Naive thymus-derived CD8-positive, alpha-beta T cell (primary cell): ENCODE data around the gene SUGCT. TPM values are rescaled to one million over a fixed set of nuclear protein-coding genes. Genes with fewer than 3 reads are reported as not detected.
A peak's percentile ranks its signal among the peaks of the same experiment; 100 is the strongest.
"Not testable (repeated sequence)": the region's sequence is repeated elsewhere in the genome, so short reads cannot be mapped to it uniquely, and the experiment has no call there.

Experiments
- ATAC-seq, 2 donors: fragments of 150-1000 bp; cut with Tn5 transposase in 1 of 2; sonication (Bioruptor Pico), chemical (Tn5 transposase) in 1 of 2; 1 replicate in 1 of 2; 2 replicates in 1 of 2; pipeline ENCODE4 v1.10.0; 2021; ENCODE audit warnings: mild to moderate bottlenecking in 2 of 2, moderate library complexity in 2 of 2
- POLR2A ChIA-PET: fragments of 350-600 bp; sonication (Branson Sonifier 250); formaldehyde crosslinking; loops from one replicate; lab custom pipeline; 2021; ENCODE audit warnings: antibody characterized with exemption; lab: Charles Lee
- DNase-seq, 10 donors: peaks; one replicate each; pipeline versions ENCODE4 v3.0.0 to v3.0.0-alpha.2; 2020 to 2022
- H3K27ac Mint-ChIP-seq, 10 donors: one replicate each; pipeline ENCODE4 v1.8.0; 2020 to 2022; ENCODE audit warnings: mild to moderate bottlenecking in 10 of 10, mixed read lengths in 10 of 10, moderate library complexity in 4 of 10, inconsistent platforms in 1 of 10
- H3K27me3 Mint-ChIP-seq, 5 donors: one replicate each; pipeline ENCODE4 v1.8.0; 2021 to 2022; ENCODE audit warnings: mixed read lengths in 5 of 5
- H3K36me3 Mint-ChIP-seq, 3 donors: one replicate each; pipeline ENCODE4 v1.8.0; 2020 to 2022; ENCODE audit warnings: mixed read lengths in 3 of 3, mild to moderate bottlenecking in 2 of 3, inconsistent platforms in 1 of 3
- H3K4me1 Mint-ChIP-seq, 4 donors: one replicate each; pipeline ENCODE4 v1.8.0; 2021 to 2022; ENCODE audit warnings: mixed read lengths in 4 of 4
- H3K4me3 Mint-ChIP-seq, 10 donors: one replicate each; pipeline ENCODE4 v1.8.0; 2020 to 2022; ENCODE audit warnings: mild to moderate bottlenecking in 10 of 10, mixed read lengths in 10 of 10, moderate library complexity in 6 of 10, inconsistent platforms in 1 of 10
- H3K9me3 Mint-ChIP-seq, 9 donors: one replicate each; pipeline ENCODE4 v1.8.0; 2020 to 2022; ENCODE audit warnings: mixed read lengths in 9 of 9, mild to moderate bottlenecking in 3 of 9, inconsistent platforms in 1 of 9, moderate library complexity in 1 of 9
- polyA plus RNA-seq, 3 donors: library from polyadenylated mRNA; unstranded; fragments of 300-500 nt; fragmentation: Illumina TruSeq; gene quantifications; one replicate each; pipeline ENCODE4 v1.2.3, GENCODE V29; 2021
- total RNA-seq, 8 experiments: library from RNA in 2 of 8; stranded (reverse) in 2 of 8; gene quantifications; one replicate each; pipeline ENCODE4 v1.2.3 and lab custom pipeline; 2021 to 2026

The SUGCT gene
- total and polyA plus RNA-seq, 5 experiments from 2014 or later = 1.3 to 3.6 (median 2.1) TPM

DNA sequence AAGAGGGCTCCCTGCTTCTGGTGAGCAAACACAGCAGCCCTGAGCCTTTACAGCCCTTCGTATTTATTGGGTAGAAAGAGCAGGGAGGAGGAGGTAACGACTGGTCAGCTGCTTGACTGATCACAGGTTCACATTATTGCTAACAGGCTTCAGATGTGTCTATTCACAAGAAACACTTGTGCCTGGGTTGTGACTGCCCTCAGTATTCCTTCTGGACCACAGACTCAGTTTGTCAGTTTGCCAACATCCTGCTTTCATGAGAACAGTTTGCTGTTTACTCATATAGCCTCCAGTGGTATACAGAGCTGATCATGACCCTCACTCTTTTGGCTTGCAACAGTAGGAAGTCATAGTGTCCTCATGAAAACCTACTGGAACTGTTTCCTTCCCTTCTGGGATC, 467.5 kb downstream of the SUGCT start:
- peaks cover 0 to 35% (median 22%) of the 10 kb centered on the region in 5 donors for H3K27me3 Mint-ChIP-seq
- H3K9me3 Mint-ChIP-seq, POLR2A ChIA-PET, H3K27ac Mint-ChIP-seq, H3K4me3 Mint-ChIP-seq, DNase-seq, ATAC-seq, H3K36me3 Mint-ChIP-seq: not testable (repeated sequence)
- peaks cover 10 to 28% (median 16%) of the 10 kb centered on the region in 4 donors for H3K4me1 Mint-ChIP-seq

DNA sequence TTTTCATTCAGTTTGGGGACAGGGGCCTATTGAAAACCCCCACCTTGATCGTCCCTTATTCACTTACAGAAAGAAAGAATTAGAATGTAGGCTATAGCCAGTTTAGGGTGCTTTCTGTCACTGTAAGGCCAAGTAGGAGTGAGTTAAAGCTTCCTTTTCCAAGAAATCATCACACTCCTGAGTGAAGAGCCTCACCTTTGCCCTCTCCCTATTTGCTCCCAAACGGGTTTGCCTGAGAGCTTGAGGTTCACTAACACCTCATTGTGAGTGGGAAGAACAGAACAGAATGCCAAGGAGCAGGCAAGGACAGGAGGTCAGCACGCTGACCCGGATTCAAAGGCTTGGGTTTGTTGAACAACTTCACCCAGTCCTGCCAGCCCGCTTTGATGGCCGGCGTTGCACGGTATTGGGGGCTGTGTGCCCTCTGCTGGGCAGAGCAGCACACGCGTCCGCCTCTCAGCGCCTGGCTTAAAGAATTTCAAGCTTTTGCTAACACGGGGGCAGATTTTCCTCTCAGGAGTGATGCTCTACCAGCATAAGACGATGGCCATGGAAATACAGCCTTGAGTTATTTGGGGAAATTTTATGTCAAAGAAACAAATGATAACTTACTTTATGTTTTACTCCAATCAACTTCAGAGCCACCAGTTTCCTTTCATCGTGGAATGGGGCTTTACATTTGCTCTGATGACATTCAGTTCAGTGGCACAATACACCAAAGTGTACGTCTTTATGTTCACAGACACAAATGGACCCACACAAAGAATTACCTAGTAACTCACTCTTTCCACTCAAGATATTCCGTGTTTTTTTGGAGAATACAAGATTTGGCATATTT, 470.0 kb downstream of the SUGCT start:
- no peak overlapping the region for H3K27ac Mint-ChIP-seq
- H3K4me3 Mint-ChIP-seq = no peak overlapping the region
- H3K4me1 Mint-ChIP-seq = peaks cover 2 to 9% (median 3%) of the 10 kb centered on the region in 4 donors
- peaks cover 0 to 4% (median 0%) of the 10 kb centered on the region in 3 donors for H3K36me3 Mint-ChIP-seq
- H3K27me3 Mint-ChIP-seq = peaks cover 0 to 35% (median 22%) of the 10 kb centered on the region in 5 donors
- peaks cover 0 to 5% (median 0%) of the 10 kb centered on the region in 9 donors for H3K9me3 Mint-ChIP-seq
- POLR2A ChIA-PET = no interaction called here
- ATAC-seq = no peak
- DNase-seq = peak in 5 of 10 donors; percentile 1 to 6 (median 5)

DNA sequence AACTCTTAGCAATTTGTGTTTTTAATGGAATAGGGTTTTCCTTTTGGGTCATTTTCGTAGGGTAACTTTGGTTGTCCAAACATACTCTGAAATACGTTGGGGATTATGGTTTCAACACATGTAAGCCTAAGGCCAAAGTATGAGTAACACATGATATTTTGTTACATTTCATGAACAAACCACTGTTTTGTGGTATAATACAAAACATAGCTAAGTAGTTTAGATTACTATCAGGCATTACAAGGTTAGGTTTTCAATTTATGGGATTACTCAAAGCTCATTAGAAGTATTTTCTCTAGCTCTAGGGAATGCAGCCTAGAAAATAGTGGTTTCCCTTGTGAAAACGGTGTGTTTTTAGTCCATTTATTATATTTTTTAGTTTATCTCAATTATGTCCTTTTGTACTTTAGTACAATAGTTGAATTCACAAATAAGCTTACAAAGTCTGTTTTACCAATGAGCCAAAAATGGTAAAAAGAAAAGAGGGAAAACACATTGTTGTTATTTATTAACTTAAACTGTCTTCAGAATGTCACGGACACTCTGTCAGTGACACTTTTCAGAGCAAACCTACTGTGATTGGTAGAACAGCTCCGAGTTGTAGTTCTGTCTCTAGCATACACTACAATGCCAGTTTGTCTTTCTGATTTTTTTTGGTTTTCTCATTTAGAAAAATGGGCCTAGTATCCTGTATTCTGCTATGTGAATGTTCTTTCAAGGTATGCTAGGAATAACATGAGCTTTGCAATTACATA, 473.7 kb downstream of the SUGCT start:
- ATAC-seq = no peak
- Mint-ChIP-seq H3K4me1 (peaks cover 0 to 2% (median 0%) of the 10 kb centered on the region in 4 donors), H3K9me3 (no peaks in the 10 kb centered on the region), H3K4me3 (no peak overlapping the region), H3K36me3 (no peaks in the 10 kb centered on the region), H3K27ac (no peak overlapping the region), H3K27me3 (peaks cover 0 to 24% (median 16%) of the 10 kb centered on the region in 5 donors)
- POLR2A ChIA-PET = no interaction called here
- DNase-seq = no peak

DNA sequence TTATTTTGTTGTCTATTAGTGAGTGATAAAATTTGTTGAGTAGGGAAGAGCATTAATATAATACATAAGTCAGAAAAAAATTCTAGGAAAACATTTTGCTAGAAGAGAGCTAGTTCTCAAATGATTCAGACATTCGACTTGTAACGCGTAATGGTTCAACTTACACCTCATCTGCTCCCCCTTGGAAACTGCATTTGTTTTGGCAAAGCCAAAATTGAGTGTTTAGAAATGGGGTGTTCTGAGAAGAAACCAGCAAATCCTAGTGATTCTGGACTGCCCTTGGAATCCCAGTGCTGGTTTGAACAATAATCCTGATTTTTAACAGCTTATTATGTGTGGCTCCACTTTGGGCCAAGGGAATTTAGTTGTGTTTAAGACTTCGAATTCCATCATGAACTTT, 475.7 kb downstream of the SUGCT start:
- ATAC-seq (no peak), DNase-seq (no peak)
- H3K27me3 Mint-ChIP-seq = peaks cover 0 to 8% (median 6%) of the 10 kb centered on the region in 5 donors
- no peaks in the 10 kb centered on the region for H3K9me3 Mint-ChIP-seq
- POLR2A ChIA-PET = no interaction called here
- no peak overlapping the region for H3K27ac Mint-ChIP-seq
- H3K4me1 Mint-ChIP-seq = peaks cover 0 to under 1% (median 0%) of the 10 kb centered on the region in 4 donors
- H3K4me3 Mint-ChIP-seq = no peak overlapping the region
- no peaks in the 10 kb centered on the region for H3K36me3 Mint-ChIP-seq

DNA sequence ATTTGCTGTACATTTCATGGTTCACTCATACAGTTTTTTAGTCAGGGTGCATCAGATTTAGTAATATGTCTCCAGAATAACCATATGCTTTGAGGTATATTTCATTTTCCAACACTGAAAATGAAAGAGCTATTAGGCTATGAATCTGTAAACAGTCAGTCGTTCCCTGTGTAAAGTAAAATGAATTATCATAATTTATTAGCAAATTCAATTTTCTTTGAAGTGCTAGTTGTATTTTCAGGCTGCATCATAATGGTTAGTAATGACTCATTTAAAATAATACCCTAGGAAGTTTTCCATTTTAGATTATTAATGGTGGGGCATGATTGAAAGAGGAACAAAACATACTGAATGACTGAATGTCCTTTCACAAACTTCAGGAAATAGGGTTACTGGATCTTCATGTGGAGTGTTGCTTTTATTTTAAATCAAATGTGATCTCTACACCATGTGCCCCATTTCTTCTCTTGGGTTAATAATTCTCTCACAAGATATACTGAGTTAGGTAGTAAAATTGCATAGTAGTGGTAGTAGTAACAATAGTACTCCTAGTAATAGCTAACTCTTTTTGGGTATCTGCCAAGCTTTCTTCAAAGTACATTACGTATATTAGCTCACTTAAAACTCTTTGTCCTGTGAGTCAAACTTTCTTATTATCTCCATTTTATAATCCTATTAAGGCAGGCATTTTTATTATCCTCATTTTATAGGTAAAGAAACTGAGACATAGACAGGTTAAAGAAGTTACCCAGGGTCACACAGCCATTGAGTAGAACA, 476.5 kb downstream of the SUGCT start:
- ATAC-seq (no peak), DNase-seq (no peak)
- POLR2A ChIA-PET = no interaction called here
- Mint-ChIP-seq H3K36me3 (no peaks in the 10 kb centered on the region), H3K27ac (no peak overlapping the region), H3K9me3 (no peaks in the 10 kb centered on the region), H3K27me3 (no peaks in the 10 kb centered on the region), H3K4me3 (no peak overlapping the region), H3K4me1 (no peaks in the 10 kb centered on the region)

DNA sequence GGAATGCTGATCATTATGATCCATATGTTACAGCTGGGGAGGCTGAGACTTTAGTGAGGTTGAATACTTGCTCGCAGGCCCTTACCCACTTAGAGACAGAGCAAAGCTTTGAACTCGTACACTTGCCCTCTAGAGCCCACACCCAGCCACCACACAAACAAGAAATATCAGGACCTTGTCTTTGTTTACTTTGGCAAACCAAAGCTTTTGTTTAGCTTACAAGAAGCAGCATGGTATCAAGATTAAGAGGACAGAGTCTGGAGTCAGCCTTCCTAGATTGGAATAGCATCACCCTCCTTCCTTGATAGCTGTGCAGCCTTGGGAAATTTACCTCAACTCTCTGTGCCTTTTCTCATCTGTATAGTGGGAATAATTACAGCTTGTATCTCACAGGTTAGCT, 477.5 kb downstream of the SUGCT start:
- POLR2A ChIA-PET = no interaction called here
- no peaks in the 10 kb centered on the region for H3K9me3 Mint-ChIP-seq
- no peaks in the 10 kb centered on the region for H3K27me3 Mint-ChIP-seq
- H3K4me3 Mint-ChIP-seq = no peak overlapping the region
- no peak overlapping the region for H3K27ac Mint-ChIP-seq
- no peaks in the 10 kb centered on the region for H3K36me3 Mint-ChIP-seq
- DNase-seq (no peak), ATAC-seq (no peak)
- no peaks in the 10 kb centered on the region for H3K4me1 Mint-ChIP-seq

- Mint-ChIP-seq H3K27ac (no peak overlapping the region), H3K9me3 (no peaks in the 10 kb centered on the region), H3K4me3 (no peak overlapping the region), H3K36me3 (no peaks in the 10 kb centered on the region), H3K4me1 (no peaks in the 10 kb centered on the region), H3K27me3 (peaks cover 0 to 7% (median 0%) of the 10 kb centered on the region in 5 donors)
- POLR2A ChIA-PET = no interaction called here
- ATAC-seq (no peak), DNase-seq (no peak)
These were observed 484.8 kb downstream of the SUGCT start for GRCh38 chr7:40619647-40620046.

GRCh38 chr7:40621592-40621998, 486.8 kb downstream of the SUGCT start:
- ATAC-seq = no peak
- Mint-ChIP-seq H3K4me1 (no peaks in the 10 kb centered on the region), H3K27ac (no peak overlapping the region), H3K36me3 (no peaks in the 10 kb centered on the region), H3K27me3 (peaks cover 0 to 19% (median 3%) of the 10 kb centered on the region in 5 donors), H3K4me3 (no peak overlapping the region), H3K9me3 (no peaks in the 10 kb centered on the region)
- DNase-seq = no peak
- POLR2A ChIA-PET = no interaction called here

GRCh38 chr7:40622941-40623501, 488.2 kb downstream of the SUGCT start:
- no peak overlapping the region for H3K4me3 Mint-ChIP-seq
- POLR2A ChIA-PET = no interaction called here
- no peaks in the 10 kb centered on the region for H3K36me3 Mint-ChIP-seq
- no peak overlapping the region for H3K27ac Mint-ChIP-seq
- peaks cover 0 to 19% (median 3%) of the 10 kb centered on the region in 5 donors for H3K27me3 Mint-ChIP-seq
- no peak for ATAC-seq
- H3K9me3 Mint-ChIP-seq = peaks cover 0 to 4% (median 0%) of the 10 kb centered on the region in 9 donors
- peaks cover 0 to 3% (median 0%) of the 10 kb centered on the region in 4 donors for H3K4me1 Mint-ChIP-seq
- no peak for DNase-seq

- ATAC-seq (no peak), DNase-seq (no peak)
- Mint-ChIP-seq H3K27ac (no peak overlapping the region), H3K4me3 (no peak overlapping the region), H3K4me1 (peaks cover 0 to 3% (median 0%) of the 10 kb centered on the region in 4 donors), H3K36me3 (no peaks in the 10 kb centered on the region), H3K27me3 (peaks cover 0 to 19% (median 3%) of the 10 kb centered on the region in 5 donors), H3K9me3 (peaks cover 0 to 4% (median 0%) of the 10 kb centered on the region in 9 donors)
- POLR2A ChIA-PET = no interaction called here
These were observed 489.1 kb downstream of the SUGCT start for GRCh38 chr7:40623863-40624262.

- H3K4me1 Mint-ChIP-seq, ATAC-seq, H3K4me3 Mint-ChIP-seq, POLR2A ChIA-PET, DNase-seq, H3K27ac Mint-ChIP-seq, H3K9me3 Mint-ChIP-seq, H3K36me3 Mint-ChIP-seq: not testable (repeated sequence)
- H3K27me3 Mint-ChIP-seq = peaks cover 0 to 19% (median 3%) of the 10 kb centered on the region in 5 donors
These were observed 492.6 kb downstream of the SUGCT start for GRCh38 chr7:40627361-40627760.

GRCh38 chr7:40629891-40630290, 495.1 kb downstream of the SUGCT start:
- Mint-ChIP-seq H3K9me3 (peaks cover 0 to 4% (median 0%) of the 10 kb centered on the region in 9 donors), H3K27ac (no peak overlapping the region), H3K36me3 (no peaks in the 10 kb centered on the region), H3K27me3 (peaks cover 0 to 10% (median 2%) of the 10 kb centered on the region in 5 donors), H3K4me3 (no peak overlapping the region), H3K4me1 (peaks cover 0 to 3% (median 0%) of the 10 kb centered on the region in 4 donors)
- DNase-seq (no peak), ATAC-seq (no peak)
- POLR2A ChIA-PET = no interaction called here
